ENCODE results near the gene SHPK. TPM values are rescaled to one million over a fixed set of nuclear protein-coding genes. Genes with fewer than 3 reads are reported as not detected.
A peak's percentile ranks its signal among the peaks of the same experiment; 100 is the strongest.

Gene SHPK
- total RNA-seq: 26.9 TPM

DNA sequence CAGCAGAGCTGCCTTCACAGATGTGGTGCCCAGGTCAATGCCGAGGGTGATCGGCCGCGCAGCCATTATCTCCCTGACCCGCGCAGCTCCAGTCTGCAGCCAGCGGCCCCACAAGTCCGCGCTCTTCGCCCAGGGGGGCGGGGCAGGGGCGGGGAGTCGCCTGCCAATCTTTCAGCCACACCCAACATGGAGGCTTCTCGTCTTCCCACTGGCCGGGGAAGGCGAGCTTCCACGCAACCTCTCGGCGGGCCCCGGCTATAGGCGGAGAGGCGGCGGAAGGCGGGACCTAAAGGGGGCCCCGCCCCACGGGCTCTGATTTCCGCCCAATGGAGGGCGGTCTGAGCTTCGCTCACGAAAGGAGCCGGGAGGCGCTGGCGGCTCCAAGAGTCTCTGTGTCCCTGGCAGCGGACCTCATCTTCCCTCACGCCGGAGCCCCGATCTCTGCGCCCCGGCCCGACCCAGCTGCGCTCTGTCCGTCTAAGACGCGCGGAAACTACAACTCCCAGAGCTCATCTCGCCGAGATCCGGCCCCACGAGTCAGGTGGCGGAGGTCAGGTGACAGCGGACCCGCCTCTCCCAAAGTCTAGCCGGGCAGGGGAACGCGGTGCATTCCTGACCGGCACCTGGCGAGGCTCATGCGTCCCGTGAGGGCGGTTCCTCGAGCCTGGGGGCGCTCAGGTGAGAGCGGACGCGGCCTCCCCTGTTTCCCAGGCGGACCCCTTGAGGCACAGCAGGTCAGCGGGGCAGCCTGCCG, at the start of gene SHPK, which contains the start of gene CTNS:
Gene SHPK (minus strand): TSS at position 97 of the 754 bp plus-strand sequence. CDS start 31 bp downstream, at position 66.
Gene CTNS (plus strand): TSS at position 607 of the 754 bp plus-strand sequence. CDS start 3,447 bp downstream, outside the sequence.
- peak; percentile 98 for DNase-seq (ENCODE audit: low spot score)

DNA sequence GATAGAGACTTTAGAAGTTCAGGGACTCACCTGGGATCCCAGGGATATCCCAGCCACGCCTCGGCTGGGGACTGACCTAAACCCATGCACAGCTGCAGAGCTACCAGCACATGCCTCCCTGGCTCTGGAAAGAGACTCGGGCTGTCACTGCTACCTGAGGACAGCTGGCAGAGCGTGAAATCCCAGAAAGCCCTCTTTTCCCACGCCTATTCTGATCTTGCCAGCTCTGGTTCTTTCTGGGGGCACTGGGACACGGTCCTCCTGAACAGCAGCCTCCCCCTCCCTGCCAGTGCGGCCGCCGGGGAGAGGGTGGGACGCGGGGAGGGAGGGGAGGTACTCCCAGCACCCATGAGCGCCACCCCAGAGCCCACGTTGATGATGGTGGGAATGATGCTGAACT, 49.1 kb upstream of the SHPK start:
- no peak for ATAC-seq
- DNase-seq (ENCODE audit: low spot score): no peak

More for the DNA sequence above, at the start of gene SHPK, which contains the start of gene CTNS:
- ATAC-seq: peak; percentile 89

DNA sequence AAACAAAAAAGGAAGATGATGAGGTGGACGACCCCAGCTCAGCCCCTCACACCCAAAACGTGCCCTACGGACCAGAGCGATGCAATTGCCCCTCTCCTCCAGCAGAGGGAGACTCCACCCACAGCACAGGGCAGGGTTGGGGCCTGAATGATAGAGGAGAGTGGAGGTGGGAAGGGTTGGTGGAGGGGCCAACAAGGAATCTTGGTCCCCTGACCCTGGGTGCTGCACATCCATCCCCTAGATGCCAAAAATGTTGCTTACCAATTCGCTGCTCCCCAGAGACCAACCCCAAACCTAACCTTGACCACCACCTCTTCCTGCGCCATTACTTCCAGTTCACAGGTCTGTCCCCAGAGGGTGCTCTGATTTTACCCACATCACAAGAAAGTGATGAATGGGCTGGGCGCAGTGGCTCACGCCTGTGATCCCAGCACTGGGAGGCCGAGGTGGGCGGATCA, 47.0 kb upstream of the SHPK start:
- no peak for DNase-seq (ENCODE audit: low spot score)
- ATAC-seq: peak; percentile 91

DNA sequence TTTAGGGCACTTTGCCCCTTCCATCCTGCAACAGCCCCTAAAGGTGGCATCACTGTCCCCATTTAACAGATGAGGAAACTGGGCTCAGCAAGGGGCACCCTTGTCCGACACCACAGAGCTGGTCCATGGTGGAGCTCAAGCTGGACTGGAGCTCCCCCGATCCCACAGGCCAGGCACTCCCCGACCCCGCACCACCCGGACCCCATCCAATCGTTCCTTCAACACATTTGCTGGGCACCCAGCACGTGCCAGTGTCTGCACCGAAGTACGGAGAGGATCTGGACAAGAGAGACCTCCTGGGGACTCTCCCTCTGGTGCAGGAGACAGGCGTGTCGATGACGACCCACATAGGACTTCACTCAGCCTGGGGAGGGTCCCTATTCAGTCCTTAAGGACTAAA, 46.0 kb upstream of the SHPK start:
- no peak for DNase-seq (ENCODE audit: low spot score)
- ATAC-seq: no peak

GRCh38 chr17:3681565-3681964, 45.5 kb upstream of the SHPK start:
- DNase-seq (ENCODE audit: low spot score): no peak
- ATAC-seq: no peak

- ATAC-seq (no peak), DNase-seq (ENCODE audit: low spot score) (no peak)
Observed at GRCh38 chr17:3681057-3681456, 45.0 kb upstream of the SHPK start.

DNA sequence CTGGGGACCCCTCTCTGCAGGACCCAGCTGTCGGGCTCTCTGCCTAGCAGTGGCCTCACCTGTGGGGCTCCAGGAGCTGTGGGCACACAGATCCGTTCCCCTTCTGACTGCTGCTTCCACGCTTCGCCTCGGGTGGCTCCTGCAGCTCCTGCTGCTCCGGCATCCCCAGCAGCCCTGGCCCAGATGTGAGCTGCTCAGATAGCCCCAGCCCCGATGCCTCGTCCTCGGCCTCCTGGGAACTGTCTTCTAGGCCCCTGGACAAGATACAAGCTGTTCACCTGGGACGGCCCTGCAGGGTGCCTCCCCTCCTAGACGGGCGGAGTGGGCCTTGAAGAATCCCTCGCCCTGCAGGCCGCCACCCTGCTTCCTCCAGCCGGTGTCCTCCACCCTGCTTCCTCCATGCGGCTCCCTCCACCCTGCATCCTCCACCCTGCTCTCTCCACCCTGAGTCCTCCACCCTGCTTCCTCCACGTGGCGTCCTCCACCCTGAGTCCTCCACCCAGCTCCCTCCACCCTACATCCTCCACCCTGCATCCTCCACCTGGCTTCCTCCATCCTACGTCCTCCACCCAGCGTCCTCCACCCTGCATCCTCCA, 43.6 kb upstream of the SHPK start:
- ATAC-seq (no peak), DNase-seq (ENCODE audit: low spot score) (no peak)

DNA sequence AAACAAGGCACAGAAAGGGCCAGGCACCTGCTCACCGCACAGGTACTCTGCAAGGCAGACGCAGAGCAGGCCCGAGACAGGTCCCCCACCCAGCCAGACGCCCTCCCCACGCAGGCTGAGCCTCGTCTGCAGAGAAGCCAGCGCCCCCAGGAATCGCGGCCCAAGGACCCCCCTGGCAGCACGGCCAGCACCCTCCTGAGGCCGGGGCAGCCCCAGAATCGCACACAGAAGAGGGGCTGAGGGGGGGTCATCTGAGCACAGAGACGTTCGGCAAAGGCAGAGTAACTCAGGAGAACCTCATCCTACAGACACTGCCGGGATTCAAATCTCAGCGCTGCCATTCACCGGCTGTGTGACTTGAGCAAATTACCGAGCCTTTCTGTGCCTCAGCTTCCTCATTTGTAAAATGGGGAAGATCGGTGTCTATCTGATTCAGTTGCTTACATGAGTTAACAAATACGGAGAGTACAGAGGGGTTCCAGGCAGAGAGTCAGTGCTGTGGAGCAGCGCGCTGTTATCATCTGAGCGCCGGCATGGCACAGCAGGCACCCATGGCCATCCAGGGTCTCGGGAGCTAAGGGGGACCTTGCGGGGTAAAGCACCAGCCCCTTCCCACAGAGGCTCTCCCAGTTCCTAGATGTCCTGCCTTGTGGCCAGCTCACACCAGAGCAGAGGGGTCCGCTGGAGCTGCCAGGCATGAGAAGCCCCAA, 42.9 kb upstream of the SHPK start:
- ATAC-seq: no peak
- no peak for DNase-seq (ENCODE audit: low spot score)

- ATAC-seq: no peak
- DNase-seq (ENCODE audit: low spot score): no peak
Observed at GRCh38 chr17:3678095-3678820, 42.2 kb upstream of the SHPK start.

GRCh38 chr17:3675886-3676285, 39.8 kb upstream of the SHPK start:
- no peak for ATAC-seq
- no peak for DNase-seq (ENCODE audit: low spot score)

GRCh38 chr17:3672571-3672970, 36.5 kb upstream of the SHPK start:
- DNase-seq (ENCODE audit: low spot score): no peak
- no peak for ATAC-seq

GRCh38 chr17:3669548-3669947, 33.5 kb upstream of the SHPK start:
- ATAC-seq (no peak), DNase-seq (ENCODE audit: low spot score) (no peak)

GRCh38 chr17:3669085-3669347, 33.0 kb upstream of the SHPK start:
- ATAC-seq (no peak), DNase-seq (ENCODE audit: low spot score) (no peak)

DNA sequence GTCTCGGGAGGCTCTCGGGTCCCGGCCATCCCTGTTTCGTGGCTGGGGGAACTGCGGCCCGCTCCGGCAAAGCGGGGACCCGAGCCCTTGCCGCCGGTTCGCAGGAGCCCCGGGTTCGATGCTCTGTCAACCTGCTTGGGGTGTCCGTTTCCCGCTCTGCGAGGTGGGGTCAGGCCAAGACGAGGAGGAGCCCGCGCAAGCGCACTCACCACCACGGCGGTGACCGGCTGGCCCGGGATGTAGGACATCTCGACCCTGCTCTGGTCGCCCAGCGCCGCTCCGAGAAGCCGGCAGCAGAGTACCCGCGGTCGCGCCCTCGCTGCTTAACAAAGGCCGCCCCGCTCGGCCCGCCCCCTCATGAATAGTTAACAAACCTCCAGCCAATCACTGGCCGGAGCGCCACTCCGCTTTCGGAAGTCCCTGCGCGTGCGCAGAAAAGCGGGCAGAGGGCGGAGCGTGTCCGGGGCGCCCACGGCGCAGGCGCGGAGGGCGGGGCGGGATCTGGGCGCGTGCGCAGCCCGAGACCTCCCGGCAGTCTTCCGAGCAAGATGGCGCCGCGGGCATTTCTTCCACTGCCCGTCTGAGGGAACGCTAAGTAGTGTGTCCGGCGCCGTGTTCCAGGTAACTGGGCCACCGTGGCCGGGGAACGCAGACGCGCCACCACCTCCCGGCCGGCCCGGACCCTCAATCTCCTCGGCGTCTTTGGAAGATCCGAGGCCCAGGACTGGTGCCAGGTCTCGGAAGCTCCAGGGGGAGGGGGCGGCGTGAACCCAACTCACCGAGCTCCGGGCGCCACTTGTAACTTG, 32.4 kb upstream of the SHPK start, which contains the start of the genes EMC6 and TAX1BP3:
Gene EMC6 (plus strand): TSS at position 534 of the 806 bp plus-strand sequence. CDS start 335 bp downstream, outside the sequence.
Gene TAX1BP3 (minus strand): TSS at position 300 of the 806 bp plus-strand sequence. CDS start 52 bp downstream, at position 248.
- ATAC-seq: peak; percentile 91
- peak; percentile 99 for DNase-seq (ENCODE audit: low spot score)

DNA sequence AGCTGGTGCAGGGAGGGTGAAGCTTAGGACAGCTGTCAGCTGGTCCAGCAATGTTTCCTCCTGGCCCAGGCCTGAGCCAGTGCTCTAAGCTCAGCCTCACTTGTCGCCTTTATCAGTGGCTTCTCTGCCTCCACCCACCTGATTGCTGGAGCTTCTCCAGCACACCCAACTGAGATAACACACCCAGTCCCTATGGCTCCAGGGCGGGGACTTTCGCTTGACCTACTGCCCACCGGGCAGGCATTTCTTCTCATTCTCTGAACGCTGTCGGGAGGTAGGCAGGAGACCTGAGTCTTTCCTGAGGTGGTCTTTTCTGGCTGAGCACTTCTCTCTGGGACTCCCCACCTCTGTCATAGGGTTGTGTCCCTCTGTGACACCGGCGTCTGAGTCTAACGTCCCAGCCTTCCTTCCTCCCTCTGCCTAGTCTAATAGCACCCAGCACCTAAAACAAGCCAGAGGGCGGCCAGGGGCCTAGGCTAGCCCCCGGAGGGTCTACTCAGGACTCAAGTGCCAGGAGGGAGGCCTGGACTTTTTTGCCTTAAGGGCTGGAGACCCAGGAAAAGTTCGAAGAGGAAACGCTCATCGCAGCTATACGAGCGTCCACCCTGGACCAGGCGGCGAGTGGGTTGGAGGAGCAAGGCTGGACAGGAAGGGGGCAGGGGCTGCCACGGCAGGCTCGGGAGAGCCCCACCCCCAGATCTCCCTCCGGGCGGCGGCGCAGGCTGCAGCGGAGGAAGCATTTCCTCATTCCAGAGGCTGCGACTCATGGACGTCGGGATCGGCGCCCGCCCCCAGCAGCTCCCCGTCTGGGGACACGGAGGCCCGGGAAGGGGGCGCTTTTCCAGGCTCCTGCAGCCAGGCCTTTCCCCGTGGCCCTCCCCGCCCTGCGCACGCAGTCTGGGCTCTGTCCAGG, 31.6 kb upstream of the SHPK start:
- ATAC-seq (peak; percentile 65), DNase-seq (ENCODE audit: low spot score) (peak; percentile 82)

DNA sequence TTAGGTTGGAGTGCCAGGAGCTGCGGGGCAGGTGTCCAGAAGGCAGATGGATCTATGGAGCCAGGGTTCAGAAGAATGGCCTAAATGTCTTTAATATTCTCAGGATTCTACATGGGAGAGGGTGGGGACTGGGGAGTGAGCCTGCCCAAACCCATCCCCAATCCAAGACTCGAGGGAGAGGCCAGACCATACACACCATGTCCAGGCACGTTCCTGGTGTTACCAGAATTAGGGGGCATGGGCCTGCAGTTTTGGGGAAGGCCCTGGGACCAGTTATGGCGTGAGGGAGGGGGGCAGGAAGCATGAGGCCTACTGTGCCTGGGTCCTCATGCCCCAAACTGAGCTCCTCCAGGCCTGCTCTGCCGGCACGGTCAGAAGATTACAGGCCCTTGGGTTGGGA, 30.5 kb upstream of the SHPK start:
- ATAC-seq: no peak
- DNase-seq (ENCODE audit: low spot score): no peak

GRCh38 chr17:3665834-3666233, 29.8 kb upstream of the SHPK start:
- ATAC-seq (no peak), DNase-seq (ENCODE audit: low spot score) (no peak)

- ATAC-seq: no peak
- DNase-seq (ENCODE audit: low spot score): no peak
Observed at GRCh38 chr17:3663102-3664011, 27.3 kb upstream of the SHPK start.
